Measurements from ENCODE around the gene ARHGEF17.

DNA sequence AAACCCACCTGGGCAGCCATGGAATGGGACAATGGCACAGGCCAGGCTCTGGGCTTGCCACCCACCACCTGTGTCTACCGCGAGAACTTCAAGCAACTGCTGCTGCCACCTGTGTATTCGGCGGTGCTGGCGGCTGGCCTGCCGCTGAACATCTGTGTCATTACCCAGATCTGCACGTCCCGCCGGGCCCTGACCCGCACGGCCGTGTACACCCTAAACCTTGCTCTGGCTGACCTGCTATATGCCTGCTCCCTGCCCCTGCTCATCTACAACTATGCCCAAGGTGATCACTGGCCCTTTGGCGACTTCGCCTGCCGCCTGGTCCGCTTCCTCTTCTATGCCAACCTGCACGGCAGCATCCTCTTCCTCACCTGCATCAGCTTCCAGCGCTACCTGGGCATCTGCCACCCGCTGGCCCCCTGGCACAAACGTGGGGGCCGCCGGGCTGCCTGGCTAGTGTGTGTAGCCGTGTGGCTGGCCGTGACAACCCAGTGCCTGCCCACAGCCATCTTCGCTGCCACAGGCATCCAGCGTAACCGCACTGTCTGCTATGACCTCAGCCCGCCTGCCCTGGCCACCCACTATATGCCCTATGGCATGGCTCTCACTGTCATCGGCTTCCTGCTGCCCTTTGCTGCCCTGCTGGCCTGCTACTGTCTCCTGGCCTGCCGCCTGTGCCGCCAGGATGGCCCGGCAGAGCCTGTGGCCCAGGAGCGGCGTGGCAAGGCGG lies 11.4 kb upstream of the ARHGEF17 start:
- TF ChIP-seq, protein P1, sequence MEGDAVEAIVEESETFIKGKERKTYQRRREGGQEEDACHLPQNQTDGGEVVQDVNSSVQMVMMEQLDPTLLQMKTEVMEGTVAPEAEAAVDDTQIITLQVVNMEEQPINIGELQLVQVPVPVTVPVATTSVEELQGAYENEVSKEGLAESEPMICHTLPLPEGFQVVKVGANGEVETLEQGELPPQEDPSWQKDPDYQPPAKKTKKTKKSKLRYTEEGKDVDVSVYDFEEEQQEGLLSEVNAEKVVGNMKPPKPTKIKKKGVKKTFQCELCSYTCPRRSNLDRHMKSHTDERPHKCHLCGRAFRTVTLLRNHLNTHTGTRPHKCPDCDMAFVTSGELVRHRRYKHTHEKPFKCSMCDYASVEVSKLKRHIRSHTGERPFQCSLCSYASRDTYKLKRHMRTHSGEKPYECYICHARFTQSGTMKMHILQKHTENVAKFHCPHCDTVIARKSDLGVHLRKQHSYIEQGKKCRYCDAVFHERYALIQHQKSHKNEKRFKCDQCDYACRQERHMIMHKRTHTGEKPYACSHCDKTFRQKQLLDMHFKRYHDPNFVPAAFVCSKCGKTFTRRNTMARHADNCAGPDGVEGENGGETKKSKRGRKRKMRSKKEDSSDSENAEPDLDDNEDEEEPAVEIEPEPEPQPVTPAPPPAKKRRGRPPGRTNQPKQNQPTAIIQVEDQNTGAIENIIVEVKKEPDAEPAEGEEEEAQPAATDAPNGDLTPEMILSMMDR (IDR thresholded peaks at IDR 0.05; ENCODE audit: low read depth, low read length, poor library complexity, severe bottlenecking) = no peak
- no peak for TF ChIP-seq EZH2phosphoT487 (IDR thresholded peaks at IDR 0.05; ENCODE audit: borderline replicate concordance, low read length)
